Testis (tissue), 2 donors: ENCODE measurements around the gene SELENOW.

ENCODE experiments used
- POLR2A ChIP-seq: fragments of 450-650 bp; IDR thresholded peaks from one replicate; pipeline ENCODE4 v1.6.1; 2017; ENCODE audit warnings: antibody characterized with exemption, mild to moderate bottlenecking, moderate library complexity
- TF ChIP-seq, protein P1 (sequence below), 3 experiments: fragments of 450-650 bp in 2 of 3; fragments of 200-600 bp in 1 of 3; sonication (generic) in 1 of 3; IDR thresholded peaks; one replicate each; pipeline ENCODE4 v1.5.1; 2016 to 2019; ENCODE audit warnings: antibody characterized with exemption in 3 of 3, mild to moderate bottlenecking in 2 of 3, moderate library complexity in 1 of 3

DNA sequence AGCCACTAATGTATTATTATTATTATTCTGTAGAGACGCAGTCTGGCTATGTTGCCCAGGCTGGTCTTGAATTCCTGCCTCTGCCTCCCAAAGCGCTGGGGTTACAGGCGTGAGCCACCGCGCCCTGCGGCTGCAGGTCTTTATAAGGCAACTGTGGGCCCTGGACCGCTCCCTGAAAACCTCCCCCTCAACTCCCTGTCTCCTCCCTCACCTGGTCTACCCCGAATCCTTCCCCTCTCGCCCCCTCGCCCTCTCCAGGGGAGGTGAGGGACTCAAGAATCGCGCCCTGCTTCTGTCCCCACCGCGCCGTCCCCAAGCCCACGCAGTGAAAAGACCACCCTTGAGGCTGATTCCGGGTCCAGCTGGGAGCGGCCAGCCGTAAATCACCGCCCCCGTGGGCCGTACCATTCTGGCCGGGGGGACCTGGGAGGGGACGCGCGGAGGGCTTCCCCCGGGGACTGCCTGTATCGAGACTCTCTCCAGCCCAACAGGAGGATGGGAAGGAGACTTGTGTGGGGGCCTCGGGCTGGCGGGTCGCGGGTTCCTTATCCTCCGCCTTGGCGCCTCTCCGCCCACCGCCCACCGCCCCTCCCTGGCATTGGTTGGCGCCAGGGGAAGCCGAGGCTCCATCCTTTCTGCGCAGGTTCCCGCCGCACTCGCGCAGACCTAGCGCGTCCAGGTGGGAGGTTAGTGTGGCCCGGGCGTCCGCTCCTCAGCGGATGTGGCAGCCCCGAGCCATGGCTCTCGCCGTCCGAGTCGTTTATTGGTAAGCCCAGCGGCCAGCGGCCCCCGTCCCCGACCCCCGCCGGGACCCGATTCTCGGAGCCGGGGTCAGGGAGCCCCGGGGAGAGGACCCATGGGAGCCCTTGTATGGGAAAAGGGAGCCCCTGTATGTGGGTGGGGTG, at the start of gene SELENOW:
- TF ChIP-seq, protein P1, sequence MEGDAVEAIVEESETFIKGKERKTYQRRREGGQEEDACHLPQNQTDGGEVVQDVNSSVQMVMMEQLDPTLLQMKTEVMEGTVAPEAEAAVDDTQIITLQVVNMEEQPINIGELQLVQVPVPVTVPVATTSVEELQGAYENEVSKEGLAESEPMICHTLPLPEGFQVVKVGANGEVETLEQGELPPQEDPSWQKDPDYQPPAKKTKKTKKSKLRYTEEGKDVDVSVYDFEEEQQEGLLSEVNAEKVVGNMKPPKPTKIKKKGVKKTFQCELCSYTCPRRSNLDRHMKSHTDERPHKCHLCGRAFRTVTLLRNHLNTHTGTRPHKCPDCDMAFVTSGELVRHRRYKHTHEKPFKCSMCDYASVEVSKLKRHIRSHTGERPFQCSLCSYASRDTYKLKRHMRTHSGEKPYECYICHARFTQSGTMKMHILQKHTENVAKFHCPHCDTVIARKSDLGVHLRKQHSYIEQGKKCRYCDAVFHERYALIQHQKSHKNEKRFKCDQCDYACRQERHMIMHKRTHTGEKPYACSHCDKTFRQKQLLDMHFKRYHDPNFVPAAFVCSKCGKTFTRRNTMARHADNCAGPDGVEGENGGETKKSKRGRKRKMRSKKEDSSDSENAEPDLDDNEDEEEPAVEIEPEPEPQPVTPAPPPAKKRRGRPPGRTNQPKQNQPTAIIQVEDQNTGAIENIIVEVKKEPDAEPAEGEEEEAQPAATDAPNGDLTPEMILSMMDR (IDR thresholded peaks at IDR 0.05), result peak in 1 of 3 experiments; percentile 4
- TF ChIP-seq POLR2A, result peak; percentile 37
